ENCODE results near the gene BCL11A. TPM values are rescaled to one million over a fixed set of nuclear protein-coding genes. Genes with fewer than 3 reads are reported as not detected.

The BCL11A gene
- total RNA-seq, 1 donor from 2014 or later: 13.4 TPM

DNA sequence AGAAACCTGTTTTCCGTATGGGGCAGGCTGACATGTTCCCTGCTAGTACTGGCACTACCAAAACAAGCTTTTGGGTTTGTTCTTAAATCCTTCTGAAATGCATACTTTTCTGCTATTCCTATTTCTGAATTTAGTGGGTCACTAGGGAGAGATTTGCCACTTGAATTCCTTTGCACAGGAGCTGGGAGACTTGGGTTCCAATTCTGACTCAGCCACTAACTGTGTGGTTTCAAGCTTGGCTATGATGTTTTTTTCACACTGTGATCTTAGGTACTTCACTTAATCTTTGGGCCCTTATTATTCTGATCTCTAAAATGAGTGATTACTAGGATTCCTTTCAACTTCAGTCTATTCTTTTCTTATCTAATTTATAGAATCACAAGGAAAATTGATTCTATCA is 105.5 kb downstream of the BCL11A start:
- DNase-seq (ENCODE audit: low spot score): no peak
- Mint-ChIP-seq H3K36me3 (ENCODE audit: low read depth) (no peaks in the 10 kb centered on the region), H3K27me3 (ENCODE audit: low read depth) (no peaks in the 10 kb centered on the region), H3K4me3 (ENCODE audit: unreplicated experiment) (no peak overlapping the region), H3K27ac (ENCODE audit: unreplicated experiment) (no peak overlapping the region), H3K4me1 (ENCODE audit: low read depth) (peaks cover 13% of the 10 kb centered on the region), H3K9me3 (ENCODE audit: low read depth) (no peaks in the 10 kb centered on the region)
- TF ChIP-seq, protein P1, sequence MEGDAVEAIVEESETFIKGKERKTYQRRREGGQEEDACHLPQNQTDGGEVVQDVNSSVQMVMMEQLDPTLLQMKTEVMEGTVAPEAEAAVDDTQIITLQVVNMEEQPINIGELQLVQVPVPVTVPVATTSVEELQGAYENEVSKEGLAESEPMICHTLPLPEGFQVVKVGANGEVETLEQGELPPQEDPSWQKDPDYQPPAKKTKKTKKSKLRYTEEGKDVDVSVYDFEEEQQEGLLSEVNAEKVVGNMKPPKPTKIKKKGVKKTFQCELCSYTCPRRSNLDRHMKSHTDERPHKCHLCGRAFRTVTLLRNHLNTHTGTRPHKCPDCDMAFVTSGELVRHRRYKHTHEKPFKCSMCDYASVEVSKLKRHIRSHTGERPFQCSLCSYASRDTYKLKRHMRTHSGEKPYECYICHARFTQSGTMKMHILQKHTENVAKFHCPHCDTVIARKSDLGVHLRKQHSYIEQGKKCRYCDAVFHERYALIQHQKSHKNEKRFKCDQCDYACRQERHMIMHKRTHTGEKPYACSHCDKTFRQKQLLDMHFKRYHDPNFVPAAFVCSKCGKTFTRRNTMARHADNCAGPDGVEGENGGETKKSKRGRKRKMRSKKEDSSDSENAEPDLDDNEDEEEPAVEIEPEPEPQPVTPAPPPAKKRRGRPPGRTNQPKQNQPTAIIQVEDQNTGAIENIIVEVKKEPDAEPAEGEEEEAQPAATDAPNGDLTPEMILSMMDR (IDR thresholded peaks at IDR 0.05): no peak

DNA sequence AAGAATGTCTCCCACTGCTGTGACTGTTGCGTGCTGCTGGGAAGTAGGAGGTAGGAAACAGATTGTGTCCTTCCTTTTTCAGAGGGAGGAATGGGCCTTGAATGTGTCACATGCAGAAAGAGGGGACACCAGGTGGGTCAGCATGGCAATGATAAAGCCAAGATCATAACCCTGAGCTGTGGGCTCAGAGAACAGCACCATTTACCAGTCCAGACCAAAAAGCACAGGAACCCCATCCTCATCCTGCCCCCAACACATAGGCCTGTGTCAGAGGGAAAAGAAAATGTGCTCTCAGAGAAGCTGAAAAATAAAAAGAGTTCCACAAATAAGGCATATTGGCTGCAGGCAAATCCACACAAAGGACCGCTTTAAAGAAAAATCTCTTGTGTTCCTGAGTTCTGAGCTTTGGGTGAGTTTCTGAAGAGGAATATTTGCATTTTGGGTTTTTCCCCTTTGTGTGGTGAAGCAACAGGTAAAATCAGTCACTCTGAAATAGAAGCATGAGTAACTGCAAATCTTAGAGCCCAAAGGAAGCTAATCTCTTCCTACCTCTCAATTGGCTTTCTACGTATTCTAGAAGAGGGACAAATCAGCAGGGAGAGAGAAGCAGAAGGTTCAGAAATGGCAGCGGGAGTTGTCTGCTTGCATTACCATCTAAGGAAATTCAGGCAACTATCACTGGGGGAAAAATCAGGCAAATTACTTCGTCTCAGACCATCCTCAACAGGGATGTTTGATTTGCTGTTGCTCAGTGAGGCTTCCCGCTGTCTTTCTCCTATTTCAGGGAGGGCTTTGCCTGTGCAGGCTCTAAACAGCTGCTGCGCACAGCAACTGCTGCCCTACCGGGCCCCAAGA is 106.8 kb downstream of the BCL11A start:
- Mint-ChIP-seq H3K4me1 (ENCODE audit: low read depth) (peaks cover 22% of the 10 kb centered on the region), H3K9me3 (ENCODE audit: low read depth) (no peaks in the 10 kb centered on the region), H3K4me3 (ENCODE audit: unreplicated experiment) (no peak overlapping the region), H3K27ac (ENCODE audit: unreplicated experiment) (no peak overlapping the region), H3K36me3 (ENCODE audit: low read depth) (no peaks in the 10 kb centered on the region), H3K27me3 (ENCODE audit: low read depth) (no peaks in the 10 kb centered on the region)
- TF ChIP-seq, protein P1 (IDR thresholded peaks at IDR 0.05): no peak
- DNase-seq (ENCODE audit: low spot score): no peak

DNA sequence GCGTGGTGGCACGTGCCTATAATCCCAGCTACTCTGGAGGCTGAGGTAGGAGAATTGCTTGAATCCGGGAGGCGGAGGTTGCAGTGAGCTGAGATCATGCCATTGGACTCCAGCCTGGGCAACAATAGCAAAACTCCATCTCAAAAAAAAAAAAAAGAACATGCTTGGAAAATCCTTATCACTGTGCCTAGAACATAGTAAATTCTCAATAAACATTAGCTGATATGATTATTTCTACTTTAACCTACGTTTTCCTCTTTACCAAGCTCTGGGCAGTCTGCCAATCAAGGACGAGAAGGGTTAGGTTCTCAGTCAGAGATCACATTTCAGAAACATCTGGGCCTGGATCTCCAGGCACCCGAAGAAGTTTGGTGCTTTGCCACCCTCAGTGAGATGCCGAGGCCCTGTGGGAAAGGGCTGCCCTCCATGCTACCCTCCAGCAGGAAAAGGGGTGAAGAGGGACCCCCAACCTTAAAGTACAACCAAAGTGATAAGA is 107.7 kb downstream of the BCL11A start:
- Mint-ChIP-seq H3K27me3 (ENCODE audit: low read depth) (no peaks in the 10 kb centered on the region), H3K4me3 (ENCODE audit: unreplicated experiment) (no peak overlapping the region), H3K36me3 (ENCODE audit: low read depth) (no peaks in the 10 kb centered on the region), H3K4me1 (ENCODE audit: low read depth) (peaks cover 25% of the 10 kb centered on the region), H3K27ac (ENCODE audit: unreplicated experiment) (no peak overlapping the region), H3K9me3 (ENCODE audit: low read depth) (no peaks in the 10 kb centered on the region)
- DNase-seq (ENCODE audit: low spot score): no peak
- TF ChIP-seq, protein P1 (IDR thresholded peaks at IDR 0.05): no peak

DNA sequence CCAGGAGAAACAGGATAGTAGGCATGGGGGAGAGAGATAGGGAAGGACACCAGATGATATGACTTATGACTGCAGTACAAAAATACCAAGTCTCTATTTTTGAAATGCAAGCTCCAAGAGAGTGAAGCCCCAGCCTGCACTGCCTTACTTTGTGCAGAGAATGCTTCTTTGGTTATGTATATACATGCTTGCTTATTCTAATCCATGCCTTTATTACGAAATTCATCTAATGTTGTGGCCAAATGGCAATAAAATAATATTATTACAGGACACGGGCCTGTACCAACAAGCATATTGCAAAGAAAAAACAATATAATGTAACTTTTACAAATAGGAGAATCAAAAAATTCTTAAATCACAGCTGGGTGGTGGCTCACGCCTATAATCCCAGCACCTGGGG is 110.8 kb downstream of the BCL11A start:
- H3K4me3 Mint-ChIP-seq (ENCODE audit: unreplicated experiment): no peak overlapping the region
- DNase-seq (ENCODE audit: low spot score): no peak
- H3K36me3 Mint-ChIP-seq (ENCODE audit: low read depth): no peaks in the 10 kb centered on the region
- TF ChIP-seq, protein P1 (IDR thresholded peaks at IDR 0.05): no peak
- H3K27ac Mint-ChIP-seq (ENCODE audit: unreplicated experiment): no peak overlapping the region
- H3K9me3 Mint-ChIP-seq (ENCODE audit: low read depth): no peaks in the 10 kb centered on the region
- peaks cover 23% of the 10 kb centered on the region for H3K4me1 Mint-ChIP-seq (ENCODE audit: low read depth)
- H3K27me3 Mint-ChIP-seq (ENCODE audit: low read depth): no peaks in the 10 kb centered on the region

DNA sequence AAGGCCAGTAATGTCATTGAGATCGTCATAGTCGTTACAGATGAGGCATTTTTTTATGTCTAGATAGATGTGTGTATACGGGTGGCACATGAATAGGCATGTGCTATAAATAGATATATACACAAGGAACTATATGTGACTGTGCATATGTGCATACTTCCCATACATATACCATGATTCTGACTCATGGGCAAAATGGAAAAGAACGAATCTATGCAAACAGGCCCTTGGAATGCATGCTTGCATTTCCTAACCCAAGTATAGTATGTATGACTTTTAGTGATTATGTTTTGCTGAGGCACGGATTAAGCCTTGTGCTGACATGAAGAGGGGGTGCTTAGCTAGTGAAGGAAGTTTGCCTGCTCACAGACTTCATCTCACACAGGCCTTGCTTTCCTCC is 111.7 kb downstream of the BCL11A start:
- TF ChIP-seq, protein P1 (IDR thresholded peaks at IDR 0.05): no peak
- Mint-ChIP-seq H3K36me3 (ENCODE audit: low read depth) (no peaks in the 10 kb centered on the region), H3K4me3 (ENCODE audit: unreplicated experiment) (no peak overlapping the region), H3K9me3 (ENCODE audit: low read depth) (no peaks in the 10 kb centered on the region), H3K27ac (ENCODE audit: unreplicated experiment) (peak overlapping the region; percentile 23), H3K27me3 (ENCODE audit: low read depth) (no peaks in the 10 kb centered on the region), H3K4me1 (ENCODE audit: low read depth) (peaks cover 23% of the 10 kb centered on the region)
- no peak for DNase-seq (ENCODE audit: low spot score)

All from chondrocyte (in vitro differentiated cells).